ENCODE measurements around the gene RBFOX2. TPM values are rescaled to one million over a fixed set of nuclear protein-coding genes. Genes with fewer than 3 reads are reported as not detected.

Gene RBFOX2
- total and polyA plus RNA-seq, 10 donors: 2.6 to 39.6 (median 31.8) TPM

GRCh38 chr22:35903571-35904335 lies 124.9 kb downstream of the RBFOX2 start:
- Histone ChIP-seq H3K4me1 (peaks cover 0 to 23% (median 8%) of the 10 kb centered on the region in 6 donors), H3K4me3 (no peak overlapping the region), H3K9me3 (no peaks in the 10 kb centered on the region), H3K27ac (no peak overlapping the region), H3K36me3 (no peaks in the 10 kb centered on the region), H3K27me3 (replicated peaks in 1 of 7) (peaks cover 0 to 4% (median 0%) of the 10 kb centered on the region in 7 donors)
- 25 to 39% (median 31%) methylated on average over 3 of the region's 3 CpGs for WGBS, 5 donors
- no peak for DNase-seq
- no peak for TF ChIP-seq POLR2AphosphoS5 (IDR thresholded peaks at IDR 0.05)
- no peak for TF ChIP-seq POLR2A (IDR thresholded peaks at IDR 0.05)
- TF ChIP-seq CTCF (IDR thresholded peaks at IDR 0.05 in 8 of 11, conservative IDR thresholded peaks at IDR 0.05 in 3 of 11): no peak
- intact Hi-C loops (cut with DNase I; ENCODE audit: low total_unique reads): no loop called here

- TF ChIP-seq CTCF (IDR thresholded peaks at IDR 0.05 in 8 of 11, conservative IDR thresholded peaks at IDR 0.05 in 3 of 11) (no peak), POLR2AphosphoS5 (IDR thresholded peaks at IDR 0.05) (no peak), POLR2A (IDR thresholded peaks at IDR 0.05) (no peak)
- intact Hi-C loops (cut with DNase I; ENCODE audit: low total_unique reads): no loop called here
- Histone ChIP-seq H3K4me3 (no peak overlapping the region), H3K4me1 (peaks cover 0 to 23% (median 8%) of the 10 kb centered on the region in 6 donors), H3K27ac (no peak overlapping the region), H3K9me3 (no peaks in the 10 kb centered on the region), H3K27me3 (replicated peaks in 1 of 7) (peaks cover 0 to 4% (median 0%) of the 10 kb centered on the region in 7 donors), H3K36me3 (no peaks in the 10 kb centered on the region)
- no peak for DNase-seq
- 59 to 72% (median 63%) methylated on average over 5 of the region's 5 CpGs for WGBS, 5 donors
These were observed 128.0 kb downstream of the RBFOX2 start for GRCh38 chr22:35900483-35901168.

- no peak overlapping the region for H3K27ac ChIP-seq
- TF ChIP-seq POLR2A (IDR thresholded peaks at IDR 0.05) (no peak), CTCF (IDR thresholded peaks at IDR 0.05 in 8 of 11, conservative IDR thresholded peaks at IDR 0.05 in 3 of 11) (no peak), POLR2AphosphoS5 (IDR thresholded peaks at IDR 0.05) (no peak)
- no peaks in the 10 kb centered on the region for H3K36me3 ChIP-seq
- H3K4me1 ChIP-seq: peaks cover 0 to 31% (median 7%) of the 10 kb centered on the region in 6 donors
- no peak for DNase-seq
- intact Hi-C loops (cut with DNase I; ENCODE audit: low total_unique reads): no loop called here
- H3K4me3 ChIP-seq: no peak overlapping the region
- peaks cover 0 to 4% (median 0%) of the 10 kb centered on the region in 7 donors for H3K27me3 ChIP-seq (replicated peaks in 1 of 7)
- no peaks in the 10 kb centered on the region for H3K9me3 ChIP-seq
These were observed 128.9 kb downstream of the RBFOX2 start for GRCh38 chr22:35899736-35900135.

GRCh38 chr22:35896111-35896705 lies 132.4 kb downstream of the RBFOX2 start:
- H3K4me1 ChIP-seq: peaks cover 0 to 31% (median 8%) of the 10 kb centered on the region in 6 donors
- no peaks in the 10 kb centered on the region for H3K36me3 ChIP-seq
- no peaks in the 10 kb centered on the region for H3K9me3 ChIP-seq
- no peak for TF ChIP-seq POLR2AphosphoS5 (IDR thresholded peaks at IDR 0.05)
- H3K4me3 ChIP-seq: no peak overlapping the region
- DNase-seq: no peak
- intact Hi-C loops (cut with DNase I; ENCODE audit: low total_unique reads): no loop called here
- peaks cover 0 to 6% (median 0%) of the 10 kb centered on the region in 7 donors for H3K27me3 ChIP-seq (replicated peaks in 1 of 7)
- 84 to 96% (median 90%) methylated on average over 7 of the region's 7 CpGs for WGBS, 5 donors
- H3K27ac ChIP-seq: no peak overlapping the region
